ENCODE measurements around the gene ERMP1. TPM values are rescaled to one million over a fixed set of nuclear protein-coding genes. Genes with fewer than 3 reads are reported as not detected.

Gene ERMP1
- polyA plus RNA-seq, 2 of the 4 experiments (the other 2 are of a cell fraction), result 22.5 to 53.4 TPM

DNA sequence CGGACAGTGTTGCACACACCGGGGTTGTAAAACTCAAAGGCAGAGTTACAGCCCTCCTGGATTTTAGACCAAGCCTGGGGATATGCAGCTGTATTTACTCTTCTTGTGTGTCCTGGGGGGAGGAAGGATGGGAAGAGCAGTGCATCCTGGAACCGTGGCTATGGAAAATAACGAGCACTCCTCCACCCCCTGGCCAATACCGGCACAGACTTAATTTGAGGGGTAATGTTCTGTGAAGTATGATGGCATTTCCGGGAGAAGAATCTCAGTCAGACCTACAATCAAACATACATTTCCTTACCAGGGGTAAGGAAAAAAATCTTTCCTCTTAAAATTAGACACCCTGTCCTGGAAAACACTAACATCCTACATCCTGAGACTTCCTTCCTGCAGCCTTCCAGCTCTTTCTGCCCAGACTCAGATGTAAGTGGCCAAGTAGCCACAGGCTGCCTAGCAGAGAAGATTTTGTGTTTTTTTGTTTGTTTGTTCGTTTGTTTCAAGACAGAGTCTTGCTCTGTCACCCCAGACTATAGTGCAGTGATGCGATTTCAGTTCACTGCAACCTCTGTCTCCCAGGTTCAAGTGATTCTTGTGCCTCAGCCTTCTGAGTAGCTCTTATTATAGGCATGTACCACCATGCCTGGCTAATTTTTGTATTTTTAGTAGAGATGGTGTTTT, 11.0 kb upstream of the ERMP1 start:
- CTCF ChIA-PET, result interaction anchor here (1.3 to 3.3 kb wide), 4 partner anchors 10 to 462 kb away, joined by 3 to 23 read pairs (median 7); partner anchors contain the start of gene ERMP1
- H3K27ac ChIP-seq, result peak overlapping the region; percentile 69 to 87
- peak; percentile 79 to 85 for ATAC-seq

DNA sequence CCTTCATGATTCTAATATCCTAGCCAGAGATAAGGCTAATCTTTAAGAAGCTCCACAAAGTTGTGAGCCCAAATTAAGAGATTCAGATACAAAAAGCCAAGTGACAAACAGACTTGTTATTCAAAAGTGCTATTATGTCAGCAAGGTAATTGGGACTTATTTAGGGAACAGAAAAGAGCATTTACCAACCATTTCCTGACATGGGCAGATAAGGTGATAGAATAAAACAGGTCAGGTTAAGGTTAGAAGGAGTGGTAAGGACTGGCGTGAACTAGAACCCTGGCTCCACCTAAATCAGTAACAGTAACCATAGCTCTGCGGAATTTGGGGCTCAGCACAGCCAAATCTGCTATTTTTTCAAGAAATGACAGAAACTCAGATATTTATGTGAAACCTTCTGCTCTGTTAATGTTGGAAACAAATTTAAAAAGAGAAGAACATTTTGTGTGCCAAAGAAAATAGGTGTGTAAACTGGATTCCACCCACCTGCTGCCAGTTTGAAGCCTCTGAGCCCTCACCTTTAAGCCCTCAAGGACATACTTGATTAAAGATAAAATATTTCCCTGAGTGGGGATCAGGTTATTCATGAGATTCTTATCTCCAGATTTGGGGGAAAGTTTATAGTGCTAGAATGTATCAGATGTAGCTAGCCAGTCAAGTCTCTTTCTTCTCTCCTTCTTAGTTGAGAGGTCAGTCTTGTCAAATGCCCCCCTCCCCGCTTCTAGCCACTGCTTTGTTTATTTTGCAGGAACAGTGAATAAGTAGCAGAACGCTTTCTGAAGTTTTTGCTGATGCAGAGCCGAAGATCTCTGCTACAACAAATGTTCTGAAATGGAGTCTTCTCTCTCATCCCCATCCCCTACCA, 10.2 kb upstream of the ERMP1 start:
- TF ChIP-seq CEBPB (IDR thresholded peaks at IDR 0.05) (no peak), KDM5A (IDR thresholded peaks at IDR 0.05) (no peak), TP53 (CRISPR knock-in tag; IDR thresholded peaks at IDR 0.05) (no peak), FOXS1 (CRISPR knock-in tag; IDR thresholded peaks at IDR 0.05) (no peak), NFE2L2 (conservative IDR thresholded peaks at IDR 0.05; ENCODE audit: low read length) (no peak), CHD4 (IDR thresholded peaks at IDR 0.05; ENCODE audit: borderline replicate concordance) (no peak), TFCP2L1 (CRISPR knock-in tag; IDR thresholded peaks at IDR 0.05) (no peak)
- TF ChIP-seq, protein P1, sequence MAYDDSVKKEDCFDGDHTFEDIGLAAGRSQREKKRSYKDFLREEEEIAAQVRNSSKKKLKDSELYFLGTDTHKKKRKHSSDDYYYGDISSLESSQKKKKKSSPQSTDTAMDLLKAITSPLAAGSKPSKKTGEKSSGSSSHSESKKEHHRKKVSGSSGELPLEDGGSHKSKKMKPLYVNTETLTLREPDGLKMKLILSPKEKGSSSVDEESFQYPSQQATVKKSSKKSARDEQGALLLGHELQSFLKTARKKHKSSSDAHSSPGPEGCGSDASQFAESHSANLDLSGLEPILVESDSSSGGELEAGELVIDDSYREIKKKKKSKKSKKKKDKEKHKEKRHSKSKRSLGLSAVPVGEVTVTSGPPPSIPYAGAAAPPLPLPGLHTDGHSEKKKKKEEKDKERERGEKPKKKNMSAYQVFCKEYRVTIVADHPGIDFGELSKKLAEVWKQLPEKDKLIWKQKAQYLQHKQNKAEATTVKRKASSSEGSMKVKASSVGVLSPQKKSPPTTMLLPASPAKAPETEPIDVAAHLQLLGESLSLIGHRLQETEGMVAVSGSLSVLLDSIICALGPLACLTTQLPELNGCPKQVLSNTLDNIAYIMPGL (CRISPR knock-in tag; IDR thresholded peaks at IDR 0.05; ENCODE audit: borderline replicate concordance), result no peak
- H3K4me1 ChIP-seq, result peaks cover 61% of the 10 kb centered on the region
- no peak for FAIRE-seq
- ATAC-seq, result no peak; a peak in 2 of 6 replicates
- CTCF ChIA-PET, result interaction anchor here (1.2 to 3.3 kb wide), 8 partner anchors 8 to 463 kb away, joined by 3 to 23 read pairs (median 4); partner anchors contain the start of gene ERMP1
- no peak for DNase-seq (ENCODE audit: low read depth in 1 of 2, low spot score in 1 of 2)
- POLR2A ChIA-PET, result interaction anchor here (1.6 kb wide), 1 partner anchor 10 kb away, joined by 4 read pairs; the partner anchor contains the start of gene ERMP1
- 32% methylated on average over 5 of the region's 5 CpGs for WGBS (ENCODE audit: missing lambda C conversion rate)
- no peak overlapping the region for H3K4me3 ChIP-seq
- H3K4me2 ChIP-seq, result peak overlapping the region; percentile 65
- H3K27ac ChIP-seq, result peak overlapping the region; percentile 69 to 87
- 0 out of 3 replicates have a peak, but pooled peaks cover 2% of the 10 kb centered on the region for H3K9me3 ChIP-seq

More for the DNA sequence above, 11.0 kb upstream of the ERMP1 start:
- DNase-seq (ENCODE audit: low read depth in 1 of 2, low spot score in 1 of 2), result peak; percentile 57 to 81
- Histone ChIP-seq H3K4me3 (no peak overlapping the region), H3K9me3 (0 out of 3 replicates have a peak, but pooled peaks cover 2% of the 10 kb centered on the region), H3K4me2 (peak overlapping the region; percentile 65), H3K4me1 (peaks cover 54% of the 10 kb centered on the region)
- TF ChIP-seq JUN (IDR thresholded peaks at IDR 0.05) (peak; percentile 27 to 46; a peak in 2 of 5 replicates), CEBPB (IDR thresholded peaks at IDR 0.05) (no peak), CHD2 (IDR thresholded peaks at IDR 0.05; ENCODE audit: low read length, partially characterized antibody) (no peak), SMC3 (IDR thresholded peaks at IDR 0.05) (peak; percentile 18; the same call in 1 of the 3 replicates)
- TF ChIP-seq, protein P2, sequence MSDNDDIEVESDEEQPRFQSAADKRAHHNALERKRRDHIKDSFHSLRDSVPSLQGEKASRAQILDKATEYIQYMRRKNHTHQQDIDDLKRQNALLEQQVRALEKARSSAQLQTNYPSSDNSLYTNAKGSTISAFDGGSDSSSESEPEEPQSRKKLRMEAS (IDR thresholded peaks at IDR 0.05), result peak; percentile 35; the same call in 1 of the 2 replicates
- TF ChIP-seq, protein P3, sequence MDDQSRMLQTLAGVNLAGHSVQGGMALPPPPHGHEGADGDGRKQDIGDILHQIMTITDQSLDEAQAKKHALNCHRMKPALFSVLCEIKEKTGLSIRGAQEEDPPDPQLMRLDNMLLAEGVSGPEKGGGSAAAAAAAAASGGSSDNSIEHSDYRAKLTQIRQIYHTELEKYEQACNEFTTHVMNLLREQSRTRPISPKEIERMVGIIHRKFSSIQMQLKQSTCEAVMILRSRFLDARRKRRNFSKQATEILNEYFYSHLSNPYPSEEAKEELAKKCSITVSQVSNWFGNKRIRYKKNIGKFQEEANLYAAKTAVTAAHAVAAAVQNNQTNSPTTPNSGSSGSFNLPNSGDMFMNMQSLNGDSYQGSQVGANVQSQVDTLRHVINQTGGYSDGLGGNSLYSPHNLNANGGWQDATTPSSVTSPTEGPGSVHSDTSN (IDR thresholded peaks at IDR 0.05), result 0 out of 2 replicates have a peak, but pooled peaks have one; percentile 35
- FAIRE-seq, result no peak
- POLR2A ChIA-PET, result interaction anchor here (1.6 kb wide), 1 partner anchor 11 kb away, joined by 4 read pairs; the partner anchor contains the start of gene ERMP1
- WGBS (ENCODE audit: missing lambda C conversion rate), result 12% methylated on average over 8 of the region's 8 CpGs

DNA sequence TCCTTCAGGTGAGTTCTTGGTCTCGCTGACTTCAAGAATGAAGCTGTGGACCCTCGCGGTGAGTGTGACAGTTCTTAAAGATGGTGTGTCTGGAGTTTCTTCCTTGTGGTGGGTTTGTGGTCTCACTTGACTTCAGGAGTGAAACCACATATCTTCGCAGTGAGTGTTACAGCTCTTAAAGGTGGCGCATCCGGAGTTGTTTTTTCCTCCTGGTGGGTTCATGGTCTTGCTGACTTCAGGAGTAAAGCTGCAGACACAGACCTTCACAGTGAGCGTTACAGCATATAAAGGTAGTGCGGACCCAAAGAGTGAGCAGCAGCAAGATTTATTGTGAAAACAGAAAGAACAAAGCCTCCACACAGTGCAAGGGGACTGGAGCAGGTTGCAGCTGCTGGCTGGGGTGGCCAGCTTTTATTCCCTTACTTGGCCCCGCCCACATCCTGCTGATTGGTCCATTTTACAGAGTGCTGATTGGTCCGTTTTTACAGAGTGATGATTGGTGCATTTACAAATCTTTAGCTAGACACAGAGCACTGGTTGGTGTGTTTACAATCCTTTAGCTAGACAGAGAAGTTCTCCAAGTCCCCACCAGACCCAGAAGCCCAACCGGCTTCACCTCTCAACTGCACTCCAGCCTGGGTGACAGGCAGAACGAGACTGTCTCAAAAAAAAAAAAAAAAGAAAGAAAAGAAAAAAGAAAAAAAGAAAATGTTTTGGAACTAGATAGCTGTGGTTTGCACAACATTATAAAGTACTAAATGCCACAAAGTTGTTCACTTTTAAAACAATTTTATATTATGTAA, 9.1 kb upstream of the ERMP1 start:
- Histone ChIP-seq H3K4me3 (no peak overlapping the region), H3K4me2 (no peak overlapping the region), H3K9me3 (0 out of 3 replicates have a peak, but pooled peaks cover 2% of the 10 kb centered on the region), H3K27ac (peak overlapping the region in 1 of 2 experiments; percentile 95; a peak in 3 of 6 replicates), H3K4me1 (peaks cover 62% of the 10 kb centered on the region)
- ChIA-PET POLR2A (no interaction called here), CTCF (interaction anchor here (1.5 to 3.3 kb wide), 5 partner anchors 9 to 43 kb away, joined by 3 to 15 read pairs (median 6); partner anchors contain the start of gene ERMP1)
- DNase-seq (ENCODE audit: low read depth in 1 of 2, low spot score in 1 of 2) (no peak), ATAC-seq (no peak), FAIRE-seq (no peak)
- 90% methylated on average over 12 of the region's 12 CpGs for WGBS (ENCODE audit: missing lambda C conversion rate)
- peak; percentile 35 for TF ChIP-seq MAFK (IDR thresholded peaks at IDR 0.05; ENCODE audit: partially characterized antibody)
- no peak for TF ChIP-seq ZFP36 (IDR thresholded peaks at IDR 0.05; ENCODE audit: borderline replicate concordance, partially characterized antibody)
